DOHH2 (cell line): Measurements from ENCODE around the gene ERC2.

ENCODE experiments used
- CTCF ChIP-seq: fragments of 200-600 bp; sonication (generic); IDR thresholded peaks from one replicate; pipeline ENCODE4 v1.5.1; 2014; ENCODE audit warnings: antibody characterized with exemption, mild to moderate bottlenecking, low read depth, low read length; ENCODE audit not compliant: poor library complexity, severe bottlenecking
- EZH2phosphoT487 ChIP-seq: fragments of 200-600 bp; sonication (generic); IDR thresholded peaks from 2 replicates; pipeline ENCODE4 v1.6.1; 2017; ENCODE audit warnings: borderline replicate concordance, mild to moderate bottlenecking, antibody characterized with exemption, low read length, moderate library complexity, mixed read lengths

- TF ChIP-seq CTCF (no peak), EZH2phosphoT487 (no peak)
Observed at GRCh38 chr3:55623786-55624185, 844.5 kb downstream of the ERC2 start.
